HG02884 (cell line): ENCODE results near the gene AGBL4.

Experiments
- ATAC-seq: cut with Tn5 transposase; IDR thresholded peaks from one replicate; pipeline ENCODE4 v1.9.1; 2021; ENCODE audit warnings: mild to moderate bottlenecking, moderate library complexity; ENCODE audit not compliant: unreplicated experiment

The AGBL4 gene

GRCh38 chr1:49723662-49724061 is 300.1 kb downstream of the AGBL4 start:
- ATAC-seq, result no peak

GRCh38 chr1:49694251-49694827 is 329.4 kb downstream of the AGBL4 start:
- ATAC-seq, result no peak

GRCh38 chr1:49686107-49686506 is 337.6 kb downstream of the AGBL4 start:
- no peak for ATAC-seq

GRCh38 chr1:49677706-49678105 is 346.0 kb downstream of the AGBL4 start:
- ATAC-seq, result no peak

DNA sequence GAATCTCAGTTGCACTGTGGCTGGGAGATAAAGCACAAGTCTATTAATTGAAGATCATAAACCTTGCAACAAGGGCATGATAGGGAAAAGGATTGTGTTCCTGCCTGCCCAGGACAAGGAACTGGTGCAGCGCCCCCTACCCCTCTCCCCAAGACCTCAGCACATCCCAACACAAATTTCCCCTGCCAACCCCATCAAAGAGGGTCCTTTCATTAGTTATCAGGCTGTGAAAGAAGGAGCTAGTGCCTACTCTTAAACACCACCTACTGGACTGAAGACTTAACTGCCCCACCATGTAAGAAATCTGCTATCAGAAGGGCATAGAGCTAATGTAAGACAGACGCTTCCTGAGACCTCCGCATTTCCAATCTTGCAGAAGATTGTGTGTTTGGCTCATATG is 372.6 kb downstream of the AGBL4 start:
- no peak for ATAC-seq

DNA sequence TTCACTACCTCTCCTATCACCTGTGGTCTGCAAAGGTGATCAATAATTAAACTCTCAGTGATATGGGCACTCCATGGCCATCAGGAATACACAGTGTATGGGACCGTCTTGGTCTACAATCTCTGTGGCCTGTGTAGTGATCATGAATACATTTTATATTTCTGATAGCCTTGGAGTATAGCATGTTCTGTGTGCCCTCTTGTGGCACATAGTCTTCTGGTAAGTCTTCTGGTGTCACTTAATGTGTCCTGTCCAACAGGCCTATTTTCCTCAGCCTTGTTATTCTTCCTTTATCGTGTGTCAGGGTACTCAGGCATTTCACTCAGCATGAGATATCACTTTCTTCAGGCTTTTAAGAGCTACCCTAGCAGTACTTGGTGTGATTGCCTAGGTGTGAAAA is 393.6 kb downstream of the AGBL4 start:
- no peak for ATAC-seq

DNA sequence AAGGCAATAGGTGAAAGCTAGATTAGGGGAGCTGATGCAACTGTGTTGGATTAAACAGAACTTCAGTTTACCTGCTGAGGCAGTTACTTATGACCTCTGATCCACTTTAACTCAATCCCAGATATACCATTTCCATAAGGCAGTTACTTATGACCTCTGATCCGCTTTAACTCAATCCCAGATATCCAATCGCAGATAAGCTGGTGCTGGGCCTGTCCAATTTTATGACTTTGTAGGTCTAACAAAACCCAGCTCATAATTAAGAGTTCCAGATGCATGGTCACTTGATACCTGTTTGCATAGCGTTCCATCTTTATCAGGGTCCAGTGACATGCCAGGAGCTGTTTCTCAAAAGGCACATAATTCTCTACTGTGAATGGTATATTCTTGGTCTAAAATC is 396.0 kb downstream of the AGBL4 start:
- no peak for ATAC-seq

DNA sequence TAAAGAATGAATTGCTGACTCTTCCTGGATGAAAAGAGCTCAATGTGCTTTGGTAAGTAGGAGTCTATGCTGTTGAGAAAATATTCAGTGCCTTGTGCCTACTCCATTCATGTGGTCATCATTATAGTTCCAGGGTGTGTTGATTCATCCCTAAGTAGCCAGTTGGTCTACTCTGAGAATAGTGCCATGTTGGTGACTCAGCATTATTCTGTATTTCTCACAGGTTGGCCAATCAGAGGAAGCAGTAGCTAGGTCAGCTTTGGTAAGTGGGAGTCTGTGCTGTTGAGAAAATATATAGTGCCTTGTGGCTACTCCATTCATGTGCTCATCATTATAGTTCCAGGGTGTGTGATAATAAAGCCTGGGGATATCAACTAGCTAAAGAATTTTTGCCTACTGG is 397.3 kb downstream of the AGBL4 start:
- no peak for ATAC-seq

- ATAC-seq, result no peak
These were observed 400.9 kb downstream of the AGBL4 start for GRCh38 chr1:49622877-49623276.

GRCh38 chr1:49606082-49606481 is 417.7 kb downstream of the AGBL4 start:
- ATAC-seq, result no peak

- no peak for ATAC-seq
These were observed 426.3 kb downstream of the AGBL4 start for GRCh38 chr1:49597436-49597835.

DNA sequence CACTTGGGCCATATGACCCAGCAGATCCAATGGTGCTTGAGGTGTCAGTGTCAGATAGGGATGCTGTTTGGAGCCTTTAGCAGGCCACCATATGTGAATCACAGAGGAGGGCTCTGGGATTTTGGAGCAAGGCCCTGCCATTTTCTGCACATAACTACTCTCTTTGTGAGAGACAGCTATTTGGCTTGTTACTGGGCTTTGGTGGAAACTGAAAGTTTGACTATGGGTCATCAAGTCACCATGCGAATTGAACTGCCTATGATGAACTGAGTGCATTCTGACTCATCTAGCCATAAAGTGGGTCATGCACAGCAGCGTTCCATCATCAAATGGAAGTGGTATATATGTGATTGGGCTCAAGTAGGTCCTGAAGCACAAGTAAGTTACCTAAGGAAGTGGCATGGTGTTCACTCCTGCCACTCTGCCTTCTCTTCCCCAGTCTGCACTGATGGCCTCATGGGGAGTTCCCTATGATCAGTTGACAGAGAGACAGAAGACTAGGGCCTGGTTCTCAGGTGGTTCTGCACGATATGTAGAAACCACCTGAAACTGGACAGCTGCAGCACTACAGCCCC is 447.3 kb downstream of the AGBL4 start:
- no peak for ATAC-seq

- ATAC-seq, result no peak
These were observed 467.0 kb downstream of the AGBL4 start for GRCh38 chr1:49556676-49557234.

GRCh38 chr1:49552101-49552500 is 471.7 kb downstream of the AGBL4 start:
- ATAC-seq, result no peak

DNA sequence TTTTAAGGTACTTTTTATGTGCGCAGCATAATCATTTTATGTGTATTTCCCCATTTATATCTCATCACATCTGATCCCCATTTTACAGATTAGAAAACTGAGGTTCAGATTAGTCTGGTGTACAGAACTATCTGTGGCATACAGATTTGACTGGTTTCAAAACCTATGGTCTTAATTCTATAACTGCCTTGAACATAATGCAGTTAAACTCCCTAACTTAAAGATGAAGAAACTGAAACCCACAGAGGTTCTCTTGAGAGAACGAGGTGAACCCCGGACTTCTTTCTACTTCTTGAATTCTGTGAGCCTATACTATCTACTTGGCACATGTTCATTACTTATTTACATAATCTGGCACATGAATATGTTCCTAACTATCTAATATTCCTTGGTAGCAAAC is 479.1 kb downstream of the AGBL4 start:
- ATAC-seq, result no peak

DNA sequence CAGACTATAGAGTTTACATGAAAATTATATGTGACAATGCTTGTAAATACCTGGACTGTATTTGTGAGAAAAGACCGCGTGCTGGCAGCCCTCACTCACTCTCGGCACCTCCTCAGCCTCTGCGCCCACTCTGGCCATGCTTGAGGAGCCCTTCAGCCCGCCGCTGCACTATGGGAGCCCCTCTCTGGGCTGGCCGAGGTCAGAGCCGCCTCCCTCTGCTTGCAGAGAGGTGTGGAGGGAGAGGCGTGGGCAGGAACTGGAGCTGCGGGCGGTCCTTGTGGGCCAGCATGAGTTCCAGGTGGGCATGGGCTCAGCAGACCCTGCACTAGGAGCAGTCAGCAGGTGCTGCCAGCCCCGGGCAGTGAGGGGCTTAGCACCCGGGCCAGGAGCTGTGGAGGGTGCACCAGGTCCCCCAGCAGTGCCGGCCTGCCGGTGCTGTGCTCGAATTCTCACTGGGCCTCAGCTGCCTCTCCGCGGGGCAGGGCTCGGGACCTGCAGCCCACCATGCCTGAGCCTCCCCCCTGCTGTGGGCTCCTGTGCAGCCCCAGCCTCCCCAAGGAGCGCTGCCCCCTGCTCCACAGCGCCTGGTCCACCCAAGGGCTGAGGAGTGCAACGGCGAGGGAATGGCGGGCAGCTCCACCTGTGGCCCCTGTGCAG is 482.5 kb downstream of the AGBL4 start:
- no peak for ATAC-seq

GRCh38 chr1:49527606-49528305 is 496.0 kb downstream of the AGBL4 start:
- no peak for ATAC-seq

DNA sequence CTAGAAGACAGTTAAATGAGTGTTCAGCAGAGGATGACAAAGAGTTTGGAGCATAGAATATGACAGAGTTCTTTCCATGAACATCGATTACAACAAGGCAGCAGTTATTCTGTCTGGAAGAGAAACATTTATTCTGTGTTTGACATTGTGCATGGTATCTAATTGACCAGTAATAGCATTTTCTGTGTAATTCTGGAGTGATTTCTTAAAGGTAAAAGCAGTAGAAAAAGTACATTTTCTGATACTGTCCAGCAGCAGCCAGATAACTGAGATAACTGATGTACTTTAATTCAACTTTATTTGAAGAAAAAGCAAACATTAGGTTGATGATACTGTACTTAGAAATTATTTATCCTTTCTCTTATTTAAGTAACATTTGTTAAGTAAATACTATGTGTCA is 497.1 kb downstream of the AGBL4 start:
- no peak for ATAC-seq

DNA sequence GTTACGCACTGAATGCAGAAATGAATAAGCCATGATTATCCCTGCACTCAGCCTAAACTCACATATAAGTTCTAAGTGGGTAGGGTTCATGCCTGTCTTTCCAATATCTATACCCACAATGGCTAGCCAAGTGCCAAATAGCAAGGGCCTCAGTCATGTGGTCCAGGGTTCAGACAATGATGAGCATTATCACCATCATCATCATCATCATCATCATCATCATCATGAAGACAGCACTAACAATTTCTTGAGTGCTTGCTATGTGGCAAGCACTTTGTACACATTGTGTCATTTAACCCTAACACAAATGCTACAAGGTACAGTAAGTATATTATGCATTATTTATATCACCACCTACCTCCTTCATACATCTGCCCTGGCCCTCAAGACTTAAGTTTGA is 500.0 kb downstream of the AGBL4 start:
- no peak for ATAC-seq

DNA sequence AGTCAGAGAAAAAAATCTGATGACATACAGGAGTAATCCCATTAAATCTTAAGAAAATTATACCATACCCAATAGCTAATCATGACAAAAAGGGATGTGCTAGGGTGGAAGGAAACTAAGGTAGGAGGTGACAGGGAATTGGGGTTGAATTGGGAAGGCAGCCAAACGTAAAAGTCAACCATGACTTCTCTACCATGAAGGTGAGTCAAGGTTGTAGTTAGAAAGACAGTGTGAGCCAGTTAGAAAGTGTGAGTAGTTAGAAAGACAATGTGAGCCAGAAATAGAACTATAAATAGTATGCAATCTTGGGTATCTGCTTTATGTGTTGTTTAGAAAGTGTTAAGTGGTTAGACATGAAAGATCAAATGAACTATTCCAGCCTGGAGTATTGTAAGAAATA is 556.8 kb downstream of the AGBL4 start:
- no peak for ATAC-seq

DNA sequence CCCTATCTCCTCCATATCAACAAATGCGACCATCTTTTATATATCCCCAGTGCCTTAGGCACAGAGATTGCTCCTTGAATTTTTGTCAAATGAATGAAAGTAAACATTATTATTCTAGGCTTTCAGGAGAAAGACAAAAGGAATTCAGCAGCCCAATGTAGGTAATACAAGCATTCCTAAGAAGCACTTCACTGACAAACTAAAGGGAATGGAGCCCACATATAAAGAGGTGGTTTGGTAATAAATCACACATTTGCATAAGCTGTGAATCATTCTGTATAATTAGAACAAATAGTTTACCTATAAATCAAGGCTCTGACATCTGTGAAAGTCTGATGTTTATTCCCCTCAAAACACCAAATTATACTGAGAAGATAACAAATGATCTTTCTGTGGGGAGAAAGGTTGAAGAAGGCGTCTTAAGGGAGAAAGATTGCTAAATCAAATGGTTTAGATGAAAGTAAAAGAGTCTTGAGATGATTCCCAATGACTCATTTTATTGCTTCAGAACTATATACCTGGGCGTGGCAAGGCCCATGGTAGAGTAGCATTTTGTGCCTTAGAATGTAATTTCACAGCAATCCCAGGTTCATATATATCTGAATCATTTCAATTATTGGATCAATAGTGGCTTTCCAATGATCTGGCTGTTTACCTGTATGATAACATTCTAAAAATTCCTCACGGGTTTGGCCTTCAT is 558.1 kb downstream of the AGBL4 start:
- no peak for ATAC-seq
